HTERT RPE-1 (cell line): ENCODE results near the gene ZCWPW2.

Experiments
- in situ Hi-C: fragments of 300-500 bp; cut with MboI; formaldehyde crosslinking; loops from 4 replicates; pipeline ENCODE4 v1.14.3; 2020; ENCODE audit warnings: low sequenced_read_pairs

ZCWPW2 gene

DNA sequence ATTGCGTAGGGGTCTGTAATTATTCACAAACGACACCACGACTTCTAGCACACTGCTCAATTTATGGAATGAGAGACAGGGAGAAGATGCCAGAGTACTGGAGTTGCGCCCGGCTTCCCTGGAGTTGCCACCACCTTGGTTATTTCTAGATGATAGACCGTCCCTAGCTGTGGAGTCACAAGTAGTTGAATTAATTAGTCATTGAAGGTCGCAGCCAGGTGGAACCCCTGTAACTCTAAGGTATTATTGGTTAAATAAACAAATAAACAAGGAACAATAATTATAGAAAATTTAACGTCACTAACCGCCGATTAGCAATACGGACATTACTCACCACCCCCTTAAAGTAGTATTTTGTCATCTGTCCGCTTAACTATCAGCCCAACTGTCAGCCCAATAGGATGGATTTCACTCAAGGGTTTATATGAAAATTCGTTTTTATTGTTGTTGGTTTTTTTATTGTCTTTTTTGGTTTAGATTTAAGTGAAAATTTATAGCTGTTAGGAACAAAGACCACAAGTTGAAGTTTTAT, 1.0 kb downstream of the ZCWPW2 start:
- in situ Hi-C loops: no loop called here

DNA sequence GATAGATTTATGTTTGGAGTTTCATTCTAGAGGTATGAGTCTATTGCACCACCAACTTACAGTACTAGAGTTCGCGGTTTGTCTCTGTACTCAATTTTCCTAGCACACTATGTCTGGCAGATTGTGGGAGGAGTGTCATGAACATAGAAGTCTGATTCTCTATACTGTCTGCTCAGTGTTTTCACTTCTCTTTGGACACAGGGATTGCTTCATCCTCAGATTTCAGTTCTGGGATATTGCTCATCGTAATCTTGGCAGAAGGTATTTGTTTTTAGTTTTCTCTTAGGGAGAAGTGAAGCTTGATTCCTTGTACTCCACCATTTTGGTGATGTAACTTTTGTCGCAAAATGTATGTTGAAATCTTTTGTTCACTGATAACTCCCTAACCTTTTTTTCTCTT, 27.9 kb downstream of the ZCWPW2 start:
- in situ Hi-C loops: no loop called here

DNA sequence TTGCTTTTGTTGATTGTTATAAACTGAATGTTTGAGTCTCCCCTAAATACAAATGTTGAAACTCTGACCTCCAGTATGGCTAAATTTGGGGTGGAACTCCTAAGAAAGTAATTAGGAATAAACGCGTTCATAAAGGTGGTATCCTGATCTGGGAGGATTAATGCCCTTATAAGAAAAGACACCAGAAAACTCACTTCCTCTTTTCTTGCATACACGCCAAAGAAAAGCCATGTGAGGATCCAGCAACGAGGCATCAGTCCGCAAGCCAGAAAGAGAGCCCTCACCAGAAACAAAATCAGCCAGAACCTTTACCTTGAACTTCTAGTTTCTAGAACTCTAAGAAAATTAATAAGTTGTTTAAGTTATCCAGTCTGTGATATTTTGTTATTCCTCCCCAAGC, 37.5 kb downstream of the ZCWPW2 start:
- in situ Hi-C loops: no loop called here

DNA sequence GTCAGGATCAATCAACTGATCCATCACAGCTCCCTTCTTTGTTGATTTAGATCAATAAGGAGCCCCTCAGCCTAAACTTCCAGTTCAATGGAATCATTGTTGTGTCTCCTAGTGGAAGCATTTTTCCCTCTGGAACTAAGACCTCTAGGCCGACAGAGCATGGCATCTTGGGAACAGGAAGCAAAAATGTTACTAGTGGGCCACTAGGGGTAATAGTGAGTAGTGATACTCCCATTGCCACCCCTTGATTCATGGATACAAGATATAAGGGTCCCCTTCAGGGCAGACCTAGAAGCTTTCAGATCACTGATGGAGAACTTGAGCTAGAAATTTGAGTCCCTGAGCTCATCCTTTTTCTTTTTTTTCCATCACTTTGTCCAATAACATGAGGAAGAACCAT, 40.5 kb downstream of the ZCWPW2 start:
- in situ Hi-C loops: no loop called here

DNA sequence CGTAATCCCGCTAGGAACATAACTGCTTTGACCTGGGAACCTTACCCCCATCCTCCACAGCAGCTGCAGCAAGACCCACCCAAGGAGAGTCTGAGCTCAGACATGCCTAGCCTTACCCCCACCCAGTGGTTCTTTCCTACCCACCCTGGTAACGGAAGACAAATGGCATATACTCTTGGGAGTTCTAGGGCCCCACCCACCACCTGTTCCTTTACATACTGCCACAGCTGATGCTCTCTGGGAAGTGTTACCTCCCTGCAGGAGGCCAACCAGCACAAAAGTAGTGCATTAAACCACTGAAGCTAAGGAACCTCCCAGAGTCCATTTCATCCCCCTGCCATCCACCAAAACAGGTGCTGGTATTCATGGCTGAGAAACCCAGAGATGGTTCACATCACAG, 50.7 kb downstream of the ZCWPW2 start:
- in situ Hi-C loops: no loop called here

DNA sequence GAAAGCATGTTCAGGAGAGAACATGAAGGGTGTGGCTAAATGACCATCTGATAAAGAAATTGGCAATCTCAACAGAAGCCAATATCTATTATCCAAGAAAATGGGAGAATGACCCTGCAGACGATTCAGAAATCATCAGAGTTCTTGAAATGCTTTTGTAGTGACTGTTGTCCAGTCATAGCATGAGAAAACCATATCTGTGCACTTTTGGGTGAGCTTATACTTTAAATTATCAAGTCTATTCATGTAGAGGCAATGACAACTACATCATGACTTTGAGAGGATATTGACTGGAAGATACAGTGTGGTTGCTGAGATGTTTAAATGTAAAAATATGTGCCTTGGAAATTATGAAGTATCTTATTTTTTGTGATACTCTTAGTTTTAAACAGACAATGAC, 57.7 kb downstream of the ZCWPW2 start:
- in situ Hi-C loops: no loop called here

DNA sequence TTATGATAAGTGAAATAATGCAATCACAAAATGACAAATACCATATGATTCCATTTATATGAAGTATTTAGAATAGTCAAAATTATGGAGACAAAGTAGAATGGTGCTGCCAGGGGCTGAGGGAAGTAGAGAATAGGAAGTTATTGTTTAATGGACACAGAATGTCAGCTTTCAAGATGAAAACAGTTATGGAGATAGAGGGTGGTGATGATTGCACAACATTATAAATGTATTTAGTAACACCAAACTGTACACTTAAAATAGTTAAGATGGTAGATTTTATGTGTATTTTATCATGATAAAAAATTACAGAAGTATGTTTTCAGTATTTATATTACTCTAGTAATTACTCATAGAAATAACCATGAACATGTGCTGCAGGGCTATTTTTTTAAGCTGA, 100.9 kb downstream of the ZCWPW2 start:
- in situ Hi-C loops: no loop called here

DNA sequence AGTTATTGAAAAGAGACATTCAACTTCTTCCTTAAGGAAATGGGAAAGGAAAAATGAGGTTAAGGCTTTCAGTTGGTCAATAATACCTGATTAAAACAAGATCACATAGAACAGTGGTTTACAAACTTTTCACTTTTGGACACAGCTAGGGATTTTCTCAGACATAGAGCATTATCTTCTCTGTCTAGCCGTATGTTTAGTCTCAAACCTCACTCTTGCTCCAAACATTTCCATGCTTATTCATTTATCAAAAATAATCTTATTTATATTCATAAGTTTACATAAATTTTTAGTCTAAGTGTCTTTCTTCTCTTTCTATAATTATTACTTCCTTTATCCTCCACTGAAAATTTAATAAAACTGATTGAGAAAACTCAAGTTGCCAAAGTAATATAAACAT, 114.3 kb downstream of the ZCWPW2 start:
- in situ Hi-C loops: no loop called here

DNA sequence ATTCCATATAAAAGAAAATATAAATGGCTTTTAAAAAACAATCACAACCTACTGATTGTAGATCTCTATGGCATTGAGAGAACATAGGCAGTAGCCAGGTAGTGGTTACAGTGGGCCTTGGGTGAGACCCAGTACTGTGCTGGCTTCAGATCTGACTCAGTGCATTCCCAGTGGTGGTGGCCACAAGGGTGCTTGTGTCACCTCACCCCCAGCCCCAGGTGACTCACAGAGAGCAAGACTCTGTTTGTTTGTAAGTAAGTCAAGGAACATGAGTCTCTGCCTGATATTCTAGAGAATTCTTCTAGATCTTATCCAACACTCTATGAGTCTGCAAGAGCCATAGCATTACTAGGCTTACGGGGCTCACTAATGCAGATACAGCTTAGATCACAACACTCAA, 118.9 kb downstream of the ZCWPW2 start:
- in situ Hi-C loops: no loop called here

DNA sequence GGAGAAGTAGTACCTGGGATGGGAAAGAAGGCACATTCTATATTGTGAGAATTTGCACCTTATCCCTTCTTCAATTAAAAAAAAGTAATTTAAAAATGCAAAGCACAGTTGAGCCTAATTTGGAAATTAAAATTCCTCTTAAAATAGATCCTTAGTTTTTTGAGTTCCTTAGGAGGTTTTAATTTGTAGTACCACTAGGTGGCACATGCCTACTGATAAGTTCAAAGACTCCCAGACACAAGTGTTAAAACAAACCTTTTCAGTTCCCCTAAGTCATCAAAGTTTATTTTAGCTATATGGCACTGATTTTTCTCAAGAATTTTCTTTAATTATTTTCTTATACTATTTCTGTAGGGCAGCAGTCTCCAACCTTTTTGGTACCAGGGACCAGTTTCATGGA, 127.7 kb downstream of the ZCWPW2 start:
- in situ Hi-C loops: no loop called here

DNA sequence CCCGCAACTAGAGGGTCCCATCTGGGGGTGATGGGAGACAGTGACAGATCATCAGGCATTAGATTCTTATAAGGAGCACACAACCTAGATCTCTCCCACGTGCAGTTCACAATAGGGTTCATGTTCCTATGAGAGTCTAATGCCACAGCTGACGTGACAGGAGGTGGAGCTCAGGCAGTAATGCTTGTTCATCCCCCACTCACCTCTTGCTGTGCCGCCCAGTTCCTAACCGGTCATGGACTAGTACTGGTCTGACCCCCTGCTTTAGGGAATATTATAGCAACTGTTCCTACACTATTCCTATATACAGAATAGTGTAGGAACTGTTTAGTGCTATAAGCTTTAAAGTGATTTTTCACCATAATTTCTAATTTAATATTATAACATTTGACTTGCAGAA, 128.2 kb downstream of the ZCWPW2 start:
- in situ Hi-C loops: no loop called here

DNA sequence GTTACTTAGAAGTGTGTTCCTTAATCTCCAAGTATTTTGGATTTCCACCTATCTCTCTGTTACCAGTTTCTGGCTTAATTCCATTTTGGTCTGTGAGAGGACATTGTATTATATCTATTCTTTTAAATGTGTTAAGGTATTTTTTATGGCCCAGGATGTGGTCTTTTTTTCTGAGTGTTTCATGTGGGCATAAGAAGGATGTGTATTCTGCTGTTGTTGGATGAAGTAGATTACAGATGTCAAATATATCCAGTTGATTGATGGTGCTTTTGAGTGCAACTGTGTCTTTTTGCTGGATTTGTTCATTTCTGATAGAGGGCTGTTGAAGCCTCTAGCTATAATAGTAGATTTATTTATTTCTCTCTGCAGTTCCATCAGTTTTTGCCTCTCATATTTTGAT, 136.6 kb downstream of the ZCWPW2 start:
- in situ Hi-C loops: no loop called here

DNA sequence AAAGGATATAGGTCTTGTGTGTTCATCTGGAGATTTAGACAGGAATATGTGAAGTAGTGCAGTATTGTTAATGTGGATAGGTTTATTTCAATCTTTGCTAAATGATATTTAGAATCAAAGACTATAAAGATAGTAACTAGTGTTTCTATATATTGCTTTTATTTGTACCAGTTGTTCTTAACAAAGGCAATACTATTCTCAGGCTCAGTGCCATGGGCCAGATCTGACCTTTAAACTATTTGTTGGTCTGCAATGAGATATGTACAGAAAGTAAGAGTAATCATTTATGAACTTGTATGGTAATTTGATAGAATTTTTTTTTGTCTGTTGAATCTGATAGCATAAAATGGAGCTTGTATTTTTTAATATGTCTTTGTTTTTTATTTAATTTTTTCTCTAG, 146.8 kb downstream of the ZCWPW2 start:
- in situ Hi-C loops: no loop called here

DNA sequence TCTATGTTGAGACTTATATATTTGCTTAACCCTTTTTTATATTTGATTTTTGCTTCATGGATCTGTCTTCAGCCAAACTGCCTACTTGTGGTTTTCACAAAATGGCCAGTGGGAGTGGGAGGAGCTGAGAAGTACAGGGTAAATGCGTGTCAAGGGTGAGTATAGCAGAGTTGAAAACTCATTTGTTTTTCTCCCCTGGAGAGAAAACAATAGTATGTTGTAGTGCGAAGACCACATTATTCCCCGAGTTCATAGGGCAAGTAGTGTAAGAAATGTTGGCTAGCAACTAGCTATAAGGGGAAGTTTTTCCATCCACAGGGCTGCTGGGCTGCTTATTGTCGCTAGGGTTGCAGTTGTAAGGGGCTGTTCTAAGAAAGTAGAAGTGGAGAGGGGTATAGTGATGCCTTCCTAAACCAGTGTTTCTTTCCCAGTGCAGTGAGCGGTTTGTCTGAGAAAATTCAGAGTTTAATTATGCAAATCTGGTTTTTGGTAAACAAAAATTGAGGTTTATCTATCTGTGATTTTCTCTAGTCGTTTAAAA, 153.9 kb downstream of the ZCWPW2 start:
- in situ Hi-C loops: no loop called here

DNA sequence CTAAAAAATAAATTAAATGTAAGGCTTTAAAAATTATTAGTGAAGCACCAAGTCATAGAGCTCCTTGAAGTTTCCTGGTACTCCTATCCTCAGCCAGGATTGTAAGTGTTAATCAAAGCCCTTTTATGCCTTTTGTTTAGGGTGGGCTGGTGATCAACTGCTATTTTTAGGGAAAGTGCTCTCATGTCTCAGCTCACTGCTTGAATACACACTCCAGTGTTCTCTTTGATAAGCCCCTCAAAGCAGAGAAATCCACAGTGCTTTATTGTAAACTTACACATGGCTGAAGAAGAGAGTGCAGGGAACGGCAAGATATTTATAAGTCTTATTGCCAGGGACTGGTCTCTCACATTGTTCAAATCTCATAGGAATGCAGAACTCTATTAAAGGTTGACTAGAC, 156.5 kb downstream of the ZCWPW2 start:
- in situ Hi-C loops: no loop called here

DNA sequence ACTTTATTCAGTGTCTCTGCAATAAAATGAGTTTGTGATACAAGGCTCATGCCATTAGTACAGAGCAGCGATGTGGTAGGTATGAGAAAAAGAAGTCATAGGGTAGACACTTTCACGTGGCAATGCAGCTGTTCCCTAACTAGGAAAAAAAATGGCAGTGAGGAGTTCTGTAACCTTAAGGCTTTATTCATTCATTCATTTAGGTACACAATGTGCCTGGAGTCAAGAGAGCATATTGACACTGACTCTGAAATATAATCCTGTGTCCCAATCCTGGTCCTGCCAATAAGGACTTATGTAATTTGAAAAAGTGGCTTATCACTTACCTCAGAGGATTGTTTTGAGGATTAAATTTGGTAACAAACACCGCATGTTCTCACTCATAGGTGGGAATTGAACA, 173.1 kb downstream of the ZCWPW2 start:
- in situ Hi-C loops: no loop called here

DNA sequence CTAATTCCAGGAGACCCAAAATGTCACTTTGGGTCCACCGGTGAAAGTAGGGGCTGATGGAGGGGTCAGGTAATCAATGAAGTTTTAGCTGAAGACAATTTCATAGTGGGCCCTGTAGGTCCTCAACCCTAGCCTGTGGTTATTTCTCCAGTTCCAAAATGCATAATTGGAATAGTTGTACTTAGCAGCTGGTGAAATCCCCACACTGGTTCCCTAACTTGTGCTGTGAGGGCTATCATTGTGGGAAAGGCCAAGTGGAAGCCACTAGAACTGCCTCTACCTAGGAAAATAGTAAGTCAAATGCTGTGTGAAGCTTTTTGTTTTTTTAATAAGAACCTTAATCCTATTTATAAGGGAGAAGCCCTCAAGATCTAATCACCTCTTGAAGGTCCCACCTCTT, 193.8 kb downstream of the ZCWPW2 start:
- in situ Hi-C loops: no loop called here

DNA sequence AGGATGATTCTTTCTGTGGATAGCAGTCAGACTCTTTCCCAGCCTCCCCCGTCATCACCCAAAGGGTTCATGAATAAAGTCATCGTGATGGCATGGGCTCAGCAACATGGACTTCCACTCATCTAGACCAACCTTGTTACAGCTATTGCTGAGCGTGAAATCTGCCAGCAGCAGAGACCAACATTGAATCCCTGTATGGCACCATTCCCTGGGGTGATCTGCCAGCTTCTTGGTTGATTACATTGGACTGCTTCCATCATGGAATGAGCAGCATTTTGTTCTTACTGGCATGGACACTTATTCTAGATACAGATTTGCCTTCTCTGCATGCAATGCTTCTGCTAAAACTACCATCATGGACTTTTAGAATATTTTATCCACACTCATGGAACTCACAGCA, 195.7 kb downstream of the ZCWPW2 start:
- in situ Hi-C loops: no loop called here

DNA sequence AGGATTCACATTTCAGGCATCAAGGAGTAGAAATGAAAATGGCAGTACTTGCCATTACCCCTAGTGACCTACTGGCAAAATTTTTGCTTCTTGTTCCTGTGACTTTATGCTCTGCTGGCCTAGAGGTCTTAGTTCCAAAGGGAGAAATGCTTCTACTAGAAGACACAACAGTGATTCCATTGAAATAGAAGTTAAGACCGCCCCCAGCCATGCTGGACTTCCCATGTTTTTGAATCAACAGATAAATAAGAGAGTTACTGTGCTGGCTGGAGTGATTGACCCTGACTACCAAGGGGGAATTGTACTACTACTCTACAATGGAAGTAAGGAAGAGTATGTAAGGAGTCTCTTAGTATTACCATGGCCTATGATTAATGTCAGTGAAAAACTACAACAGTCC, 196.3 kb downstream of the ZCWPW2 start:
- in situ Hi-C loops: no loop called here

DNA sequence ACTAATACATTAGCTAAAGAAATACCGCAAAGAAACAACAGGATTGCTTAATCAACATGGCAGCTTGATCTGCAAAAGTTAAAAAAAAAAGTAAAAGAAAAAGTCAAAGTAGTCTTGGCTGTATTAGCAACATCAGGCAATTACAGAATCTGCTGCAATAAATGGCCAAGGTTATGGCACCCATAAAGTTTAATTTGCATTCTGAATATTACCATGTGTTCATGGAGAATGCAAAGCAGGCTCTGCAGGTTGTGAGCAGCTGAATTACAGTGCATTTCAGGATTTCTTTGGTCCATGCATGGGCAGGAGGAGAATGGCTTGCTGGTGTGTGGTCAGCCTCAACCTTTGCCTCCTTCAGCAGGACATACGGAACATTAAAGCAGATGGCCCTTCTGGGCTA, 199.2 kb downstream of the ZCWPW2 start:
- in situ Hi-C loops: no loop called here

DNA sequence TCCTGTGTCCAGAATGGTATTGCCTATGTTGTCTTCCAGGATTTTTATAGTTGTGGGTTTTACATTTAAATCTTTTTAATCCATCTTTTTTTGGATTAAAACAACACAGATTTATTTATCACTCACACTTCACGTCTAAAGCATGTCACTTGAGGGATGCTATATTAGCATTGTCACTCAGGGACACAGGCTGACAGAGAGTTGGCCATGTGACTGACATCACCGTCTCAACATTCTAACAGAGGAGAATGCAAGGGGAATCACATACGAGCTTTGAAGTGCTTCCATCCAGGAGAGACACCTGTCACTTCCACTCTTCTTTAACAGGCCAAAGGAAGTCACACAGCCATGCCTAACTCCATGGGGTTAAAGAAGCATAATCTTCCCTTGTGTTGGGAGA, 204.7 kb downstream of the ZCWPW2 start:
- in situ Hi-C loops: no loop called here

DNA sequence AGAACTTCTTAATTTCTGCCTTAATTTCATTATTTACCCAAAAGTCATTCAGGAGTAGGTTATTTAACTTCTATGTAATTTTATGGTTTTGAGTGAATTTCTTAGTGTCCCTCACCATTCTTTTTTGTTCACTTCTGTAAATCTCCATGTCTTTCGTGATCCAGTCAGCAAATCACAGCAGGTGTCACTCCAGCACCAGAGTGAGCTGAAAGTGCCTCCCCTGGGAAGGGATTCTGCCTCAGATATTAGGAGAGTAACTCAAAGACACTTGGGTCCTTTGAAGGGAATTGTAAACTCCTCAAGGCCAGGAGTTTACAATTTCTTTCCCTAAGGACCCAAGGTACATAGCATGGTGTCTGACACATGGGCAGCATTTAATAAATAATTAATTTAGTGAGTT, 207.7 kb downstream of the ZCWPW2 start:
- in situ Hi-C loops: no loop called here

DNA sequence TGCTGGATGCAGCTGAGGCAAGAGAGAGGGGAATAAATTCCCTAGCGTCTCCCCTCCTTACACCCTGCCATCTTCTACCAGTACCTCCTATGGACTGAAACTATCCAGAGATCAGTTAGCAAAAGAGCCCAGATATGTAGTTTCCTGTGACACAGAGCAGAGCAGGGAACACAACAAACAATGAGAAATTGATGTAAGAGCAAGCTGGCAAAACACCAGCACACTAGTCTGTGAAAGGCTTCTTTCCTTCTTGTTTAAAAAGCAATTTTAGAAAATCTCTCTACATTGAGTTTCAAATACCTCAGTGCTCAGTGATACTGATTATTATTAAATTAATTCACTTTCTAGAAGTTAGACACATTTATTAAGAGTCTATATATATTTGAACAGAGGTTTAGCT, 215.7 kb downstream of the ZCWPW2 start:
- in situ Hi-C loops: no loop called here

DNA sequence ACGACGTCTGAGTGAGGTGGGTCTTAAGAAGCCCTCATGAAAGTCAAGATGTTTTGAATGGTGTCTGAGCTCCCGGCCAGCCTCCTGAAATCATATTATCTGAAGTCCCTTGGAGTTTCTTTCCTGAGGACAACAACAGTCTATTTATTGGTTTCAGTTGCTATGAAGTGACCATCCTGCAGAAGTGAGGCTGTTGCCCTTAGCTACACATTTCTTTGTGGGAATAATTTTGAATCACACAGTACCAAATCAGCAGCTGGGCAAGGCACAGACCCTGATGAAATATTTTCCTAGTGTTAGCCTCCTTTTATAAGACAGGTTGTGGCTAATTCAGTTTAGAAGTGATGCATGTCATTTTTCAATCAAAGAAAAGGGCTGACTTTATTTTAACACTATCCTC, 220.8 kb downstream of the ZCWPW2 start:
- in situ Hi-C loops: no loop called here
